Fibroblast of skin of abdomen (primary cell): ENCODE measurements around the gene ATXN7L1.

Experiments used
- DNase-seq: peaks from one replicate; pipeline ENCODE4 v3.0.0-alpha.2; 2013

The ATXN7L1 gene

GRCh38 chr7:105822806-105823205 is 53.6 kb downstream of the ATXN7L1 start:
- DNase-seq = no peak

- DNase-seq = no peak
These were observed 54.9 kb downstream of the ATXN7L1 start for GRCh38 chr7:105821527-105821926.

GRCh38 chr7:105820363-105821066 is 55.9 kb downstream of the ATXN7L1 start:
- DNase-seq = no peak

GRCh38 chr7:105819559-105819958 is 56.8 kb downstream of the ATXN7L1 start:
- no peak for DNase-seq

- DNase-seq = peak; percentile 28
These were observed 59.3 kb downstream of the ATXN7L1 start for GRCh38 chr7:105816954-105817615.

GRCh38 chr7:105816266-105816843 is 60.0 kb downstream of the ATXN7L1 start:
- DNase-seq = no peak

GRCh38 chr7:105815576-105815975 is 60.8 kb downstream of the ATXN7L1 start:
- DNase-seq = no peak

GRCh38 chr7:105814481-105814880 is 61.9 kb downstream of the ATXN7L1 start:
- no peak for DNase-seq

GRCh38 chr7:105811189-105811847 is 65.1 kb downstream of the ATXN7L1 start:
- no peak for DNase-seq

GRCh38 chr7:105810556-105810955 is 65.8 kb downstream of the ATXN7L1 start:
- DNase-seq = no peak

- peak; percentile 68 for DNase-seq
These were observed 67.5 kb downstream of the ATXN7L1 start for GRCh38 chr7:105808703-105809590.

- DNase-seq = no peak
These were observed 68.2 kb downstream of the ATXN7L1 start for GRCh38 chr7:105808209-105808608.

- no peak for DNase-seq
These were observed 69.0 kb downstream of the ATXN7L1 start for GRCh38 chr7:105807448-105807762.

GRCh38 chr7:105806592-105807447 is 69.6 kb downstream of the ATXN7L1 start:
- DNase-seq = peak; percentile 61

- no peak for DNase-seq
These were observed 70.9 kb downstream of the ATXN7L1 start for GRCh38 chr7:105805447-105806019.

- DNase-seq = no peak
These were observed 73.0 kb downstream of the ATXN7L1 start for GRCh38 chr7:105803429-105803736.

- no peak for DNase-seq
These were observed 73.6 kb downstream of the ATXN7L1 start for GRCh38 chr7:105802604-105803428.

GRCh38 chr7:105800849-105801534 is 75.4 kb downstream of the ATXN7L1 start:
- DNase-seq = no peak

GRCh38 chr7:105800442-105800841 is 76.0 kb downstream of the ATXN7L1 start:
- DNase-seq = peak; percentile 51

GRCh38 chr7:105799677-105800076 is 76.7 kb downstream of the ATXN7L1 start:
- DNase-seq = no peak
